CD4-positive, alpha-beta T cell treated with Interleukin-2 at 100 ng/mL for 4 hours (primary cell): ENCODE results near the gene SLC38A3.

Experiments used
- DNase-seq: peaks from one replicate; pipeline ENCODE4 v3.0.0-alpha.2; 2020; ENCODE audit warnings: low spot score

The SLC38A3 gene

DNA sequence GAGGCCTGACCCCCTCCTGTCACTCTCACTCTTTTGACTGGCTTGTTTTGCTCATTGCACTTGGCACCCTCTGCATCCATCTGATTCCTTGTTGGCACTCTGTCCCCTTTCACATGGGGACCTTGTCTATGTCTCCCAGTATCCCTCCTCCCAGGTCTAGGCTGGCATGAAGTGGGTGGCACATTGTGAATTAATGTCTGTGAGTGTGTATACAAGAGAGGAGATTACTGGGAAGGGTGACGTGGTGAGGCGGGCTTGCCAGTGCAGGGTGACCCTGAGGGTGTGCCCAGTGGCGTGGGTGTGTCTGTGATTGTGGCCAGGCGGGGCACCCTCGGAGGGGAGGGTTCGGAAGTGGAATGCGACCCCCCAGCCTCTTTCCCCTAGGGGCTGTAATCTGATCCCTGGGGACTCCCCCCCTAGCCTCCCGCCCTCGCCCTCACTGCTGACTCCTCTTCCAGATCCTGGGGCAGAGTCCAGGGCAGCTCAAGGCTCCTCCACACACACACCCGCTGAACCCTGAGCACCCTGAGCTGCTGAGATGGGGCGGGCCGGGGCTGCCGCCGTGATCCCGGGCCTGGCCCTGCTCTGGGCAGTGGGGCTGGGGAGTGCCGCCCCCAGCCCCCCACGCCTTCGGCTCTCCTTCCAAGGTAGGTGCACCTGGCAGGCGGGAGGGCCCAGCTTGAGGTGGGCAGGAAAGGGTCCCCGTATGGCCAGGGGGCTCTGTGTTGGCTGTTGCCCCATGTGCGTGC is 63.8 kb downstream of the SLC38A3 start, which contains the start of gene SEMA3B:
Gene SEMA3B, plus strand, starts transcription at position 445 of the 749 bp plus-strand sequence. Its CDS starts 94 bp downstream, at position 539.
- DNase-seq, result no peak

DNA sequence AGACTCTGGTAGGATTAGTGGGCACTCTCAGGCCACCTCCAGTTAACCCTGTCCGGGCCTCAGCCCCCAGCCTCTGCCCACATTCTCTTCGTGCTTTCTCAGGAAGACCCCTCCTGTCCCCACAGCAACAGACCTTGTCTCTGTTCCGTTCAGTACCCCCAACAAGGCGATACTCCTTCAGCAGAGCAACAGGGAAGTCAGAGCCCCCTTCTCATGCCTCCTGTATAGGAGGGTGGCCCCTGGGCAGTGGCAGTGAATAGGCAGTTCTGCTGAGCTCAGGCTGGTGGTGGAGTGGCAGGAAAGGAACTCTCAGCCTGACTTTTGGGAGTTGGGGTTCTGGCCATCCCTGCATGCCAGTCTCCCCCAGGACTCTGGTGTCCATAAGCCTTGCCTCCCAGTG is 64.4 kb downstream of the SLC38A3 start:
- DNase-seq, result no peak

DNA sequence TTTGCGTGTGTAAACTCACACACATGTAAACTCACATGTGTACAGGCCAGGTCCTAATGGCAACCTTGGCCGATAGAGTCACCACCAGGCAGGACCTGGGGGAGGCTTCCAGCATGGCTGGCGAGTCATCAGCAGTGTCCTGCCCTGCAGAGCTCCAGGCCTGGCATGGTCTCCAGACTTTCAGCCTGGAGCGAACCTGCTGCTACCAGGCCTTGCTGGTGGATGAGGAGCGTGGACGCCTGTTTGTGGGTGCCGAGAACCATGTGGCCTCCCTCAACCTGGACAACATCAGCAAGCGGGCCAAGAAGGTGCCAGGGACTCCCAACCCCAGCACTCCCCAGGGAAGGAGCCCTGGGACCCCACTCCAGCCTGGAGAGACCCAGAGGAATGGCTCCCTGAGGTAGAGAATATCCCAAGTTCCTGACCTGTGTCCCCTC is 64.9 kb downstream of the SLC38A3 start:
- DNase-seq, result no peak

GRCh38 chr3:50270422-50271224 is 65.6 kb downstream of the SLC38A3 start:
- no peak for DNase-seq
